ENCODE results near the gene MTRF1.

DNA sequence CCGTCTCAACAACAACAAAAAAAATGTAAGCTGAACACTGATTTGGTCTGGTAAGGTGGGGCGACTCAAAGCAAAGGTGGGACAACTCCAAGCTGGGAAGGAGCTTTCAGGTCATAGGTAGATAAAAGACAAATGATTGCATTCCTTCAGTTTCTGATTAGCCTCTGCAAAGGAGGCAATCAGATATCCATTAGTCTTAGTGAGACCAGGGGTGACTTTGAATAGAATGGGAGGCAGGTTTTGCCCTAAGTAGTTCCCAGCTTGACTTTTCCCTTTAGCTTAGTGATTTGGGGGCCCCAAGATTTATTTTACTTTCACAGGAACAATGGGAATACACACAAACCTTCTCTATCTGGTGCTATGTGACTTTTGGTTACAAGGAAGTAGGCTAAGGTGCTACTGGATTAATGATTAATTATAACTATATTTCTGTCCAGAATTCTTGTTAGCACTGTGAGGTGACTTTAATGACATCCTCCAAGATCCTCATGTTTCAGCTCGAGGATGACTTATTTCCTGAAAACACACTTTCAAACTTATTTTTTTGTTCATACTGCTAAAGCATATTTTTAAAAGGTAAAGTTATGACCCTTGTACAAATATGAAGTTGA, 10.6 kb upstream of the MTRF1 start:
- TF ChIP-seq, protein P1, sequence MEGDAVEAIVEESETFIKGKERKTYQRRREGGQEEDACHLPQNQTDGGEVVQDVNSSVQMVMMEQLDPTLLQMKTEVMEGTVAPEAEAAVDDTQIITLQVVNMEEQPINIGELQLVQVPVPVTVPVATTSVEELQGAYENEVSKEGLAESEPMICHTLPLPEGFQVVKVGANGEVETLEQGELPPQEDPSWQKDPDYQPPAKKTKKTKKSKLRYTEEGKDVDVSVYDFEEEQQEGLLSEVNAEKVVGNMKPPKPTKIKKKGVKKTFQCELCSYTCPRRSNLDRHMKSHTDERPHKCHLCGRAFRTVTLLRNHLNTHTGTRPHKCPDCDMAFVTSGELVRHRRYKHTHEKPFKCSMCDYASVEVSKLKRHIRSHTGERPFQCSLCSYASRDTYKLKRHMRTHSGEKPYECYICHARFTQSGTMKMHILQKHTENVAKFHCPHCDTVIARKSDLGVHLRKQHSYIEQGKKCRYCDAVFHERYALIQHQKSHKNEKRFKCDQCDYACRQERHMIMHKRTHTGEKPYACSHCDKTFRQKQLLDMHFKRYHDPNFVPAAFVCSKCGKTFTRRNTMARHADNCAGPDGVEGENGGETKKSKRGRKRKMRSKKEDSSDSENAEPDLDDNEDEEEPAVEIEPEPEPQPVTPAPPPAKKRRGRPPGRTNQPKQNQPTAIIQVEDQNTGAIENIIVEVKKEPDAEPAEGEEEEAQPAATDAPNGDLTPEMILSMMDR (IDR thresholded peaks at IDR 0.05), result no peak
- TF ChIP-seq POLR2A (IDR thresholded peaks at IDR 0.05), result no peak
